Measurements from ENCODE around the gene NFATC2IP. TPM values are rescaled to one million over a fixed set of nuclear protein-coding genes. Genes with fewer than 3 reads are reported as not detected.

The NFATC2IP gene
- total and polyA plus RNA-seq, 2 of the 13 experiments (the other 11 are each of a cell fraction or from before 2014, with no cell fraction given): 32.1 to 48.5 TPM

GRCh38 chr16:28935924-28936783 is 14.6 kb upstream of the NFATC2IP start (continued):
- no peak for TF ChIP-seq PBX3 (CRISPR knock-in tag; IDR thresholded peaks at IDR 0.05; ENCODE audit: borderline replicate concordance)
- TF ChIP-seq GZF1 (CRISPR knock-in tag; IDR thresholded peaks at IDR 0.05): no peak; the same call in 1 of the 2 replicates
- no peak for TF ChIP-seq DBP (CRISPR knock-in tag; IDR thresholded peaks at IDR 0.05; ENCODE audit: not compliant biosample characterization)
- no peak for TF ChIP-seq ZNF275 (CRISPR knock-in tag; IDR thresholded peaks at IDR 0.05; ENCODE audit: borderline replicate concordance)
- TF ChIP-seq ZNF619 (CRISPR knock-in tag; IDR thresholded peaks at IDR 0.05): 0 out of 2 replicates have a peak, but pooled peaks have one; percentile 12
- TF ChIP-seq NFYC (CRISPR knock-in tag; IDR thresholded peaks at IDR 0.05): peak; percentile 55
- no peak for TF ChIP-seq AHR (CRISPR knock-in tag; IDR thresholded peaks at IDR 0.05)
- TF ChIP-seq MTA1 (CRISPR knock-in tag; IDR thresholded peaks at IDR 0.05; ENCODE audit: borderline replicate concordance): no peak
- TF ChIP-seq FOXM1 (CRISPR knock-in tag; IDR thresholded peaks at IDR 0.05): no peak
- TF ChIP-seq ZNF180 (CRISPR knock-in tag; IDR thresholded peaks at IDR 0.05; ENCODE audit: borderline replicate concordance, low read depth): no peak
- TF ChIP-seq E2F1 (CRISPR knock-in tag; IDR thresholded peaks at IDR 0.05): 0 out of 2 replicates have a peak, but pooled peaks have one; percentile 16
- TF ChIP-seq ZXDC (CRISPR knock-in tag; IDR thresholded peaks at IDR 0.05): no peak
- no peak for TF ChIP-seq HMG20A (CRISPR knock-in tag; IDR thresholded peaks at IDR 0.05; ENCODE audit: borderline replicate concordance)
- TF ChIP-seq MTA3 (CRISPR knock-in tag; IDR thresholded peaks at IDR 0.05): no peak
- no peak; the same call in 1 of the 2 replicates for TF ChIP-seq ARNTL (CRISPR knock-in tag; IDR thresholded peaks at IDR 0.05)
- peak; percentile 48 for TF ChIP-seq YY1 (IDR thresholded peaks at IDR 0.05; ENCODE audit: insufficient read depth, insufficient replicate concordance, low read depth, low read length)
- TF ChIP-seq ZNF713 (CRISPR knock-in tag; IDR thresholded peaks at IDR 0.05): no peak
- peak; percentile 66; the same call in 1 of the 2 replicates for TF ChIP-seq ZMAT3 (CRISPR knock-in tag; conservative IDR thresholded peaks at IDR 0.05)
- TF ChIP-seq BCL3 (CRISPR knock-in tag; IDR thresholded peaks at IDR 0.05): no peak
- TF ChIP-seq SOX6 (IDR thresholded peaks at IDR 0.05): no peak
- TF ChIP-seq SOX6 (CRISPR knock-in tag; IDR thresholded peaks at IDR 0.05): no peak

Measured in HepG2 (cell line).